Activated CD4-positive, alpha-beta T cell treated with anti-CD3 and anti-CD28 coated beads, Interleukin-2, Interleukin-4, amounts not matched to agents 100 ng/mL and 50 ng/mL, durations not matched to agents 16 hours and 8 hours (primary cell): ENCODE measurements around the gene WDR7.

ENCODE experiments used
- DNase-seq: peaks from one replicate; pipeline ENCODE4 v3.0.0-alpha.2; 2020; ENCODE audit warnings: low spot score

Gene WDR7

DNA sequence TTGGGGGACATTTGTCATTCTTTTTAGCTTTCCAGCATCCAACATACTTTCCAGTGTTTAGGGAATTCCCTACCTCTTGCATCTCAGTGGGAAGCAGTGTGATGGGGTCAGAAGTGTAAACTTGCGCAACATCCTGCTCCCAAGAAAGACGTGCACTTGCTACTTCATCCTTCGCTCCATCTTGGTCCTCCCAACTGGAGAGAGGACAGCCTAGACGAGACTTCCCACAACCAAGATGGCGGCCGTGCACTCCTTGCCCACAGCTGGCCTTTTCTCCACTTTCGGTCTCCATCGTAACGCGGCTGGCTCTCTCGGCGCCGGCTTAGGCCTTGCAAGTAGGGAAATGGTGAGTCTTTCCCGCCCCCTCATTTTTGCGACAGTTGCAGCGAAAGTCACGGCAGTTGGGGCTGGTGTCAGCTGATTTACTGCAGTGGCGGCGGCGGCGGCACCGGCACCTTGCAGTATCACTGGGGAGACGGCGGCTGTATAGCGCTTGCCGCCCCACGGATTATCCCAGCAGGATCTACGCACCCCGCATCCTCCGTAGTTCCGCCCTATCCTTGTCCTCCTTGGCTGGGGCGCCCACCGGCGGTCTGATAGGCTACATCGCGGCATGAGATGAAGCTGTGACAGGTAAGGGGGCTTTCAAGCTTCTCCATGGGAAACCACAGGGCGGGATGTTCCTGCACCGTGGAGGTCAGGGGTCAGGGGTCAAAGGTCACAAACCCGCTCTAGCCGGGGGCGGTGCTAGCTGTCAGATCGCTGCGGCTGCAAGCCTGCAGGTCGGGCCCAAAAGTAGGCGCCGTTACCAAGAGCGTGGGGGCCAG lies at the start of gene WDR7:
TSS of gene WDR7 (plus strand) at position 416 of the 827 bp plus-strand sequence. CDS start 21,157 bp downstream, outside the sequence.
- DNase-seq: peak; percentile 96

DNA sequence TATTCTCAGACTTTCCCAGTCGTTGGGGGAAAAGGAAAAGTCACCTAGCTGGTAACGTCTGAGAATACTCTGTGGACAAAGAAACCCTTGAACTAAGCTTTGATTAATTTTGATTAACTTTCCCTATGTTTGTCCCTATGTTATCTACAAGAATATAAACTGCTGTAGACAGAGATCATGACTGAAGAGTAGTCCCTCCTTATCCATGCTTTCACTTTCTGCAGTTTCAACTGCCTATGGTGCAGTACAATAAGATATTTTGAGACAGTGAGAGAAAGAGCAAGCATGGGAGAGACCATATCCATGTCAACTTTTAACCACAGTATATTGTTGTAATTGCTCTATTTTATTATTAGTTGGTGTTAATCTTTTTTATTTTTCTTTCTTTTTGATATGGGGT lies 44.5 kb upstream of the WDR7 start:
- no peak for DNase-seq

DNA sequence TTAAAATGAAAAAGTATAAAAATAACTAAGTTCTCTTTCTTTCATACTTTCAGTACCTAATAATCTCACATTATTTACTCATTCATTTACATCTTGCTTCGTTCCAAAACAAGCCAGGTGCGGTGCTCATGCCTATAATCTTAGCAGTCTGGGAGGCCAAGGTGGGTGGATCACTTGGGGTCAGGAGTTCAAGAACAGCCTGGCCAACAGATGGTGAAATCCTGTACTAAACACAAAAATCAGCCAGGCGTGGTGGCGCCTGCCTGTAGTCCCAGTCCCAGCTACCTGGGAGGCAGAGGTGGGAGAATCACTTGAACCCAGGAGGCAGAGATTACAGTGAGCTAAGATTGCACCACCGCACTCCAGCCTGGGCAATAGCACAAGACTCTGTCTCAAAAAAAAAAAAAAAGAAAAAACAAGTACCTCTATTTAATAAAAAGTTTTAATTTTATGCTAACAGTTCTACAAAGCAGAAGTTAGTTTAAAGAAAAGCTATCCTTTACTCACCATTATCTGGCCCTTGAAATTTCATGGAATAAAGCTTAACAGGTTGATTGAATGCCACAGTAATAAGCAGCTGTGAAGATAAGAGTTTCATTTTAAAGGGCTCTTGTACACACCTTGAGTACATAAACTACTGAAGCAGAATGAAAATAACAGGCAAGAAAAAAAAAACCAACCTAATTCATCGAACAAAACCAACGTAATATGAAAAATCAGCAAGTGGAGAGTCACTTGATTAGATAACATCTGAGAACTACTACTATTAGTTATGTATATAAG lies 35.2 kb upstream of the WDR7 start:
- no peak for DNase-seq

DNA sequence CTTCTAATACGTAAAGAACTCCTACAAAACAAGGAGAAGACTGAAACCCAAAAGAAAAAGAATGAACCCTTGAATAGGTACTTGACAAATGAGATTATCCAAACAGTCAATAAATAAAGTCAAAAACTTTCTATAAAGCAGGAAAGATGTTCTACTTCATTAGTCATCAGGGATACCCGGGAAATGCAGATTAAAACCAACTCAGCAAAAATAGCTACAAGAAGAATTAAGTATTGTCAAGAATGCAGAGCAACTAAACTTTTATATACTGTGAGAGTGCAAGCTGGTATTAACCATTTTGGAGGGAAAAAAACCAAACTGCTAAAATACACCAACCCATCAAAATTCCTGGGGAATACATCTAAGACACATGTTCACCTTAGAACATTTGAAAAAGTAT lies 23.2 kb upstream of the WDR7 start:
- DNase-seq: no peak

DNA sequence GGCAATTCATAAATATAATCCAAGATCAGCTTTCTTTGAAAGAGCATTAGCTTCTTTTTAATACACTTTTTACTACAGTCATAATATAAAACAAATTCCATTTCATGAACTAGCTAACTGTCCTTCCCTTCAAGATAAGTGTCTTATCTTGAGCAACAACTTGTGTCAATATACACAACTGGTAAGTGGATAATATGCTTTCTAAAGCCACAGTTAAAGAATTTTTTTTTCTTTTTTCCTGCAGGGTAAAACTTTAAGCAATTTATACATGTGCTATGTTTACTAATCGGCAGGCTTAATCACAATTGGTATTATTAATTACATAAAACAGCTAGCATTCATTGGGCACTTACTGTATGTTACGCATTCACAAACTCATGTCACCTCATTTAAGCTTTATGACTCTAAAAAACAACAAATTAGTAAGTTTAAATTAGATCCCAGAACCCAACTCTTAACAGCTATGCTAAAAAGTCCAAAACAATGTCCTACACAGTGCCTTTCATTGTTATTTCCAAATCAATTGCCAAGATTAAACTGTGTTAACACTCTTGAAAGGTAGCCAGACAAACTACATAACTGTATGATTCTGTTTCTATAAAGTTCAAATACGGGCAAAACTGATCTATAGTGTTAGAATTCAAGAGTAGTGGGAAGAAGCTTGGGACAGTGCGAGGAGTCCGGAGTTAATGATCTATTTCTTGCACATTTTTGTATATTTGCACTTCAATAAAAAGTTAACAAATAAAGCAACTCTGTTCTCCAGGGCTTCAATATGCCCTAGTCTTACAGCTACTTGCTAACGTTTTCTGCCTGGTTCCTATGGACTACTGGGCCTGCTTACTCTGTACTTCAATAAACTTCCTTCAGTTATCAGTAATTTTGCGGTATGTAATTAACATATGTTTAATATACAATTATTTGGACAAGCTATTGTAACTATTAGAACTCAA lies 18.8 kb upstream of the WDR7 start:
- DNase-seq: no peak

DNA sequence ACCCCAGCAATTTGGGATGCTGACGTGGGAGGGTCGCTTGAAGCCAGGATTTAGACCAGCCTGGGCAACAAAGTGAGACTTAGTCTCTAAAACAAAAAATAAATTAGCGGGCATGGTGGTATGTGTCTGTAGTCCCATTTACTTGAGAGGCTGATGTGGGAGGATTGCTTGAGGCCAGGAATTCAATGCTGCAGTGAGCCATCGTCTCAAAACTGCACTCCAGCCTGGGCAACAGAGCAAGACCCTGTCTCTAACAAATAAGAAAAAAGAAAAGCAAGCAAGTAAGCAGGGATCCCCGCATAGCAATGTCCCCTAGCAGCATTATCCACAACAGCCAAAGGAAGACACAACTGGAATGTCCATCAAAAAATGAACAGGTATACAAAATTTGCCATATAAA lies 16.2 kb upstream of the WDR7 start:
- DNase-seq: no peak

DNA sequence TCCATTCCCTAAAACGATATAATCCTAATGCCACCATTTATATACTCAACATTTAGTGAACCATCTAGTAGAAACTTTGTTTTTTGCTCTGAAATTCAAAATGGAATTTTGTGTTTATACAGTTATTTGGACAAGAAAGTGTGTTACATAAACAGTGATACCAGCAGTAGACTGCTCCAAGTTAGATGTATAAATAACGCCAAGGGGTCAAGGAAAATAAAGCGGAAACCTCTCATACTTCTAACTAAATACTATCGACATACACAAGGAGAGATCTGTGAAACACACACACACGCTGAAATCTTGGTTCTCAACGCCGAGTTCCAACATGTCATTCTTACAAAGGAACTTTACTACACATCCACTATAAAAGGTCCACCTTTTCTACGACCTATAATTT lies 14.0 kb upstream of the WDR7 start:
- DNase-seq: no peak

DNA sequence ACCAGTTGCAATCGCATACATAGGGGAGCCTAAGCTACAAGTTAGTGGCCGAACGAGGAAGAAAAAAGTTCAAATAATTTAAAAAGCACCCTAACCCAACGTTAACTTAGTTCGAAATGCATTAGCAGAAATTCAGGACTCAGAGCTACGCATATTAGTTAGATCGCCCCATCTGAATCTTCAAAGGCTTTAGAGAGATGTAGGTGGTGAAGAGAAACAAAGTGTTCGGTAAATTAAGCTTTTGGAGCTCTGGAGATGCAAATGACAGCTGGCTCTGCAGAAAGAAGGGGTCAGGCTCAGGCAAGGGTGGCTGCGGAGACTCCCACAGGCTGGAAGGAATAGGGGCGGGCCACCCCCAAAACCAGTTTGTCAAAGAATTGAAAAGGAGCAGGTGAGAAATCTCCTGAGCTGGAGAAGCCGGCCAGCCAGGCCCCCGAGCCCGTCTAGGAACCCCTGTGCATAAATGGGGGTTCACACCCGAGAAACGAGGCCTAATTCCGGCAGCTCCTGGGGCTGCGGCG lies 13.4 kb upstream of the WDR7 start:
- no peak for DNase-seq

DNA sequence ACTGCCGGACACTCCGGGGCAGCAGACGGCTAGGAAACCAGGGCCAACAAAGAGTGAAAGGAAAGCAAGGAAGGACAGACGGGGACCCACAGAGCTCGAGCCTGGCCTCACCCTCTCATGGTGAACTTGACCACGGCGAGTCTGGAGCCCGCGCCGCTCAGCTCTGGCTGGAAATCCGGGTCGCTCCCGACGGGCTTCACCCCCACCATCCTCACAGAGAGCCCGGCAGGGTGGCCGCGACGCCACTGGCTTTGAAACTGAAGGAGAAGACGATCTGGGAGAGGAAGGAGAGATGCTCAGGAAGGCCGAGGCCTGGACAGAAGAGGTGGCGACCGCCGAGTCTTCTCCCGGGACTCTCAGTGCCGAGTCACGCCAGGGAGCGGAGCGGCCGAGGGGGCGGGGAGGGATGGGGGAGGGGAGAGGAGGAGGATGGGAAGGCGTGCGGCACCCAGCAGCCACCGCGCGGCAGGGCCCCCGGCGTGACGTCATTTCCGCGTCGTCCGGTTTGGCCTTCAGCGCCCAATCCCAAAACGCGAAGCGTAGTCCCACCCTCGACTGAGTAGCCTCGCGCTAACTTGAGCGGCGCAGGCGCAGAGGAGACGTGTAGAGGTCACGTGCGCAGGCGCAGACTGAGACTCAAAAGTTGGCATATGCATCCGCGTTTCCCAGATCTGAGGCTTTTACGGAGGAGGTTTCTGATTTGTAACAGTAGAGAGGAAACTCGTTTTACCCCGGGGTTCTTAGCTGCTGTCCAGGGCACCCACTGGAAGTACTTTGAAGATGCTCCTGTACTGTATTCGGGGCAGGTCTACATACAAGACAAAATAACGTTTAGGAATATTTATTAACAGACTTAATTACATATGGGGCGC lies 12.7 kb upstream of the WDR7 start, which contains the start of gene TXNL1:
TSS of gene TXNL1 (minus strand) at position 361 of the 872 bp plus-strand sequence. CDS start at position 209, 152 bp downstream.
- DNase-seq: peak; percentile 99

DNA sequence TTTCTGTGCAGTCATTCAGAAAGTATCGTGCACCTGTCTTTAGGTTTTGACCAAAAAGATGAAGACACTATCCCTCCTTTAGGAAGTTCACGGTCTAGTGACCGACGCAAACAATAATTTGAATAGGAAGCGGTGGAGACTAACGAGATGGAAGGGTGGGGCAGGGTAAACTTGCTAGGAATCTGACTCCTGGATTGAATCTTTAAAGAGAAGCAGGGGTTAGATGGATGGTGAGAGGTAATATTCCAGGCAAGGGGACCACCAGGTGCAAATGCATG lies 12.1 kb upstream of the WDR7 start:
- no peak for DNase-seq

DNA sequence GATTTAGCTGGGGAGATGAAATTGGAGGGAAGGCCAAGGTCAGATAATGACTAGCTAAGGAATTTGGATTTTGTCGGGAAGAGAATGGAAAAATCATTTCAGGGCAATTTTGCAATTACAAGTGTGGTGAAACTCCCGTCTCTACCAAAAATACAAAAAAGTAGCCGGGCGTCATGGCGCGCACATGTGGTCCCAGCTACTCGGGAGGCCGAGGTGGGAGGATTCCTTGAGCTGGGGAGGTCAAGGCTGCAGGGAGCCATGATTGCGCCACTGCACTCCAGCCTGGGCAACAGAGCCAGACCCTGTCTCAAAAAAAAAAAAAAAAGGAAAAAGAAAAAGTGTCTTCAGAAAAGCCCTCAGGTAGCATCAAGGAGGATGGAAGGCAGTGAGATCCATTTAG lies 11.6 kb upstream of the WDR7 start:
- no peak for DNase-seq

DNA sequence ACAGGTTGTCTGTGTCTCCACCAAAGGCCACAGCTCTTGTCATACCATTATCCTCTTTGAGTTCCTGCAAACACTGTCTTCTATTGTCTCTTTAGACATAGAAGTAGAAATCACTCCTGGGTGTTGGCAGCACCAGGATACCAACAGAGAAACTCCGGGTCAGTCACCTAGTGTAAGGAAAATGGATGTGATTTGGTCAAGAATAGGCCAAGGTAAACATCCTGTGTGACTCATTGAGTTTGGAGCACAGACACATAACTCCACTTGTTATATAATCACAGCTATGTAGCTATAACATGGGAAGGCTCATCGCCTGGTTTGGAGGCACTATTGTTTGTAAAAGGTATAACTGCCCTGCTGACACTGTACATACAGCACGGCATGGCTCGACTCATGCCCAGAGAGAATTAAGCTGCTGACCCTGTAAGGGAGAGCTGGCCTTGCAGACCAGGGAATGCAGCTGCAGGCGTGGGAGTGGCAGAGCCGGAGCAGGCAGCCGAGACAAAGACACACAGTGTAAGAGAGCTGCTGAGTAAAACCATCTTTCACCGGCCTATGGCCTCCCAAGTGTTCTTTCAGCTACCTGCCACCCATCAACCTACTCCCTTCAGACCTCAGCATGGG lies 9.3 kb upstream of the WDR7 start:
- no peak for DNase-seq

DNA sequence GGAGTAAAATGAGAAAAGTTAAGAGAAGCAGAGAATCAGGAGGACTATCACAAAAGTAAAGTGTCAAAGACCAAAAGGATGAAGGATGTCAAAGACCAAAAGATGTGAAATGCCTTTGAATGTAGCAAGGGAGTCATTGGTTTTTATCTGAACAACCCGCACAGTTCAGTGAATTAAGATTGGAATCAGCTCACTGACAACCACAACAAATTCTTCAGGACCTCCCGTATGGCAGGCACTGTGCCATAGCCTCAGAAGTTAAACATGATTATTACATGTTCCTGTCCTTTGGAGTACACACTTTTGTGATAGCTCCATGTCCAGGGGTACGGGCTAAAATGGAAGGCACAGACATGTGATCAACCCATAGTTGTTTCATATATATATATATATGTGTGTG lies 7.8 kb upstream of the WDR7 start:
- no peak for DNase-seq

DNA sequence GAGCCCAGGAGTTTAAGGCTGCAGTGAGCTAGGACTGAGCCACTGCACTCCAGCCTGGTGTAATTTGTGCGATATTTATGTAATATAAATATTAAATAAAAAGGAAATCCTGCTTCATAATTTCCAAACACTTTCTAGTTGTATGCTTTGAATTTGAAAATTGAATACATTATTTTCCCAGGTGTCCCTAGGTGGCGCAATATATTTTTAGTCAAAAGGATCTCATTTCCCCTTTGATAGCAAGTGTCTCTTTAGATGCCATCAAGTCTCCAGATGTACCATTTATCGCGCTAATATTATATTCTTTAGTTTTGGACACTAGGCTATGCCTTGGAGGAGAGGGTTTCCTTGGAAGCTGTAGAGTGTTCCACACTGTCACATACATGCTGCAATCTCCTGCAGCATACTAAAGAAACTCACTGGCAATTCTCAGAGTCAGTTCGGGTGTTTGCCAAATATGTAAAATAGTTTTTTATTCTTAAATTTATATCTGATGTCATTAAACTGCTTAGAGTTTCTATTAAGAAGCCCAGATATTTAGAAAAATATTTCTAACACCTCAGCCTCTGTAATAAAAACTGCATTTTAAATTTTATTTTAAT lies 5.6 kb upstream of the WDR7 start:
- peak; percentile 29 for DNase-seq

DNA sequence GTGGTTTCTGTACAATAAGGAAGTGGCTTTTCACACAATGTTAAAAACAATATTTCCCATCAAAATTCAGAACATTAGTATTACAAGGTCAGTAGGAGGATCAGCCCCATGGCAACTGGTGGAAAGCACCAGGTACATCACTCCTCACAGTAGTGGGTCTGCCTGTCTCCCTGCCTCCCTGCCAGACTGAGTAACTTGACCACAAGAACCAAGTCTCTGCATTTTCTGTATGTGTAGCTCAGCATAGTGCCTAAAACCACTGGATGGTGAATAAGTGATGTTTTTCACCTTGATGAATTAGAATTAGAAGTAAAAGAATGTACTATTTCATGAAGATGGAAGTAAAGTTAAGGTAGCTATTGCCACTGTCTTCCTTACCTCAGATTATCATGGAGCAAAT lies 4.1 kb upstream of the WDR7 start:
- DNase-seq: peak; percentile 19

DNA sequence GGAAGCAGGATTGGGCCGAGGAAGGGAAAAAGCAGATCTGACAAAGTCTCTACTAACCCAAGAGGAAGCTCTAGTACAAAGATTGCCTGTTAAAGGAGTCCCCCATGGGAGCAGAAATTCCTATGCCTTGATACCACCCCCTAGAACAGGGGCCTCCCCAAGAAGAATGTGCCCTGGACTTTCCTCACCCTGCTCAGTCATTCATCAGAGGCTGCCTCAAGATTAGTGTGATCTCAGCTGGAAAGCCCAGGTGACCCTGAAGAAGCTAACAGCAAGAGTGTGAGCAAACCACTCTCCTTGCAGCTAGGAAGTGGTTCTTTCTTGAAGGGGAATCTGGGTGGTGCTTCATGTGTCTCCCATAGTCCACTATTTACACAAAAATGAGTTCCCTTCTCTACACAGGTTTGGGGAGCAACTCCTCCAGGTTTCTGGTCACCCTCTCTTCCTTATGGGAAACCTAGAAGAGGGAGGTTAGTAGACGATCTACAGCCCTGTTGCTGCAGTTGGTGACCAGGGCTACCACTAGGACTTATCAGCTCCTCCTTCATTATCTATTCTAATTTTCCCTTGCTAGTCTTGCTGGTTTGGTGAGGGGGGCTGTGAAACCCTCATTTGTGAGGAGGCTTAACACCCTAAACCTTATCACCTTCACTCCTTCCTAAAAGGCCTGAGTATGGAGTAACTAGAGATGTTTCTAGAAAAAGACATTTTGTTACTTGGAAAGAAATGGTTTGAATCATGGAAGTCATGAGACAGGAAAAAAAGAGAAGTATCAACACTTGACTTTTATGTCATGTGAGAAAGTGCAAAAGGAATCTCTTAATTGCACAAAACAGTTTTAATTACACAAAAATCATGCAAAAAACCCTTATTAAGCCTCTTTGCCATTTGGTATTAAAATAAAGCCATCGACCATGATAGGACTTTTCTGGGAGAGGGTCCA lies 2.9 kb upstream of the WDR7 start:
- no peak for DNase-seq

DNA sequence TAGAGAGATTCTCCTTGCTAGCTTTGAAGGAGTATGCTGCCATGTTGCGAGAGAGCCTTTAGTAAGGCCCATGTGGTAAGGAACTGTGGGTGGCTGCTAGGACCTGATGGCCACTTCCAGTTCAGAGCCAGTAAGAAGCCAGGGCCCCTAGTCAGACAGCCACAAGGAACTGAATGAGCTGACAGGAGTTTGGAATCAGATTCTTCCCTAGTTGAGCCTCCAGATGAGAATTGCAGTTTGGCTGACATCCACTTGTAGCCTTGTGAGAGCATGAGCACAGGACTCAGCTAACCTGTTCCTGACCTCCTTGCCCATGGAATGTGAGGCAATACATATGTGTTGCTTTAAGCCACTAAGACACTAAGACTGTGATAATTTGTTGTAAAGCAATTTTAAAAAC lies 1.2 kb upstream of the WDR7 start:
- no peak for DNase-seq

DNA sequence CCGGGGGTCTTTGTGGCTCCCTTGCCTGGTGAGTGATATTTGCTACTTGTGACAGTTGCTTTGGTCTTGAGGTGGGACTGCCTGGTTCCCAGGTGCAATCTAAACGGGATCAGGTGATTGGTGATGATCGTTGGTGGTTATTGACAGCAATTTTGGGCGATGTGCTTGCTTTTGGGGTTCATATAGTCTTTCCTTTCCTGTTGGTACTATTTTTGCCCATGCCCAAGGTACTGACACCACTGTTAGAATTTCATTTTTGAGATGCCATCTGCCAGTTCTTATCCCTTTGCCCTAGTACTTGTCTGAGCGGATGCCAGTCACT lies 573 bp downstream of the WDR7 start:
- DNase-seq: no peak

DNA sequence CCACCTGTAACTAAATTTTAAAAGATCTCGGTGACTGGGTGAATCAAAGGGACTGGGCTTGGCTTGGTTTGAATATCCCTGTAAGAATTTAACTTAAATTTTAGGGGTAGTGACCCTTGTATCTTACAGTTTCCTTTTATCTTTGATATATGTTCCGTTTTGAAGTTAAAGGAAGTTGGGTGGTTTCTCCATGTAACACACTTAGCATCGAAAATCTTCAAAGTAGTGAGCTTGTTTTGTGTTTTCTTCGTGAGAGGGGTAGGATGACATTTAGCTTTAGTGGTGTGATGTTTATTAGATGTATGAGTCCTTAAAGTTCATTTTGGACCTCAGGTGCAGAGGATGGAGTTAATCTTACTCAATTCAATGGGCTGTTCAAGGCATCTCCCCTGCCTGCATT lies 1.6 kb downstream of the WDR7 start:
- DNase-seq: no peak
